Jurkat, Clone E6-1 (cell line): Measurements from ENCODE around the gene TMEM33.

Experiments
- DNase-seq: peaks from one replicate; pipeline ENCODE4 v3.0.0-alpha.2; 2011; ENCODE audit warnings: low read depth, low spot score
- H3K4me3 ChIP-seq: 2 replicates; pipeline ENCODE4 v1.5.1; 2011; ENCODE audit warnings: mild to moderate bottlenecking, low read length, control low read depth, moderate library complexity

Gene TMEM33

GRCh38 chr4:41991916-41992767 lies 56.9 kb downstream of the TMEM33 start:
- no peak overlapping the region for H3K4me3 ChIP-seq
- DNase-seq = no peak

GRCh38 chr4:41992967-41993857 lies 58.0 kb downstream of the TMEM33 start:
- H3K4me3 ChIP-seq = no peak overlapping the region
- DNase-seq = no peak

GRCh38 chr4:41994461-41994985 lies 59.3 kb downstream of the TMEM33 start:
- DNase-seq = peak; percentile 32
- no peak overlapping the region for H3K4me3 ChIP-seq

GRCh38 chr4:41998019-41998418 lies 62.8 kb downstream of the TMEM33 start:
- no peak for DNase-seq
- no peak overlapping the region for H3K4me3 ChIP-seq

GRCh38 chr4:41999321-41999720 lies 64.1 kb downstream of the TMEM33 start:
- H3K4me3 ChIP-seq = no peak overlapping the region
- DNase-seq = no peak

GRCh38 chr4:42008011-42008786 lies 73.0 kb downstream of the TMEM33 start:
- H3K4me3 ChIP-seq = no peak overlapping the region
- no peak for DNase-seq
